Measurements from ENCODE around the gene GCH1.
"Not testable (repeated sequence)": the region's sequence is repeated elsewhere in the genome, so short reads cannot be mapped to it uniquely, and the experiment has no call there.

The GCH1 gene, protein sequence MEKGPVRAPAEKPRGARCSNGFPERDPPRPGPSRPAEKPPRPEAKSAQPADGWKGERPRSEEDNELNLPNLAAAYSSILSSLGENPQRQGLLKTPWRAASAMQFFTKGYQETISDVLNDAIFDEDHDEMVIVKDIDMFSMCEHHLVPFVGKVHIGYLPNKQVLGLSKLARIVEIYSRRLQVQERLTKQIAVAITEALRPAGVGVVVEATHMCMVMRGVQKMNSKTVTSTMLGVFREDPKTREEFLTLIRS

DNA sequence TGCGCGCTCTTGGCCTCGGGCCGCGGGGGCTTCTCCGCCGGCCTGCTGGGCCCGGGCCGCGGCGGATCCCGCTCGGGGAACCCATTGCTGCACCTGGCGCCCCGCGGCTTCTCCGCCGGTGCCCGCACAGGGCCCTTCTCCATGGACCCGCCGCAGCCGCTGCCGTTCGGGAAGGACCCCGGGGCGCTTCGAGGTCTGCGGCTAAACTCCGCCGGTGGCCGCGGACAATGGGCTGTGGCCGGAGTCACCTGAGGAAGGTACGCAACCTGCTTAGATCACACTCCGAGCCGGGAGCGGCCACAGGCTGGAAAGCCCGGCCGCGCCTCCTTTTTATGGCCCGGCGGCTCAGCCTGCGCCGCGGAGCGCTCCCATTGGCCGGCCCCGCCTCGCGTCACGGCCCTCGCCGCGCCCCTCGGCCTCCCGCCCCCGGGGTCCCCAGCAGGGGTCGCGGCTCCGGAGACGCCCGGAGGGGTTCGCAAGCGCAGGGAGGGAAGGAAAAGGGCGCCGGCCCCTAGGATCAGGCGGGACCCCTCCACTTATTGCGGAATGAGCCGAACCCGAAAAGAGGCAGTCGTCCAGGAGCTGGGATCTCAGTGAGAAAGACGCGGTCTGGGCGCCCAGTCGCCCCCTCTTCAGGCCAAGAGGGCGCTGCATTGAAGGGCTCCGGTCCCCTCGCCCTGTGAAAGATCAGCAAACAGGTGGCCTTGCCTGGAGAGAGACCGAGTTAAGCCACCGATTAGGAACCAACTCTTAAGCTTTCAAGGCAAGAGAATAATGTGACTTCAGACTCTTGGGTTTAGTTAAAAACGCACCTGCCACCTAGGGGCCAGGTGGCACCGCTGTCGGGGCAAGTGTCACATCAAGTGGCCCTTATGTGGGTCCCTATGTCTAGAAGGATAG, at the start of gene GCH1:
Gene GCH1 (minus strand): TSS at position 306 of the 900 bp plus-strand sequence. CDS start 163 bp downstream, at position 143.
- H3K4me3 Mint-ChIP-seq, result peak within 1 kb of the TSS; percentile 88
- peak within 1 kb of the TSS; percentile 62 for H3K27ac Mint-ChIP-seq
- H3K9me3 Mint-ChIP-seq (ENCODE audit: low read depth), result no peaks in the 10 kb centered on the region
- H3K4me1 Mint-ChIP-seq (ENCODE audit: low read depth), result peaks cover 24% of the 10 kb centered on the region
- peaks cover 5% of the 10 kb centered on the region for H3K36me3 Mint-ChIP-seq
- no peaks in the 10 kb centered on the region for H3K27me3 Mint-ChIP-seq

DNA sequence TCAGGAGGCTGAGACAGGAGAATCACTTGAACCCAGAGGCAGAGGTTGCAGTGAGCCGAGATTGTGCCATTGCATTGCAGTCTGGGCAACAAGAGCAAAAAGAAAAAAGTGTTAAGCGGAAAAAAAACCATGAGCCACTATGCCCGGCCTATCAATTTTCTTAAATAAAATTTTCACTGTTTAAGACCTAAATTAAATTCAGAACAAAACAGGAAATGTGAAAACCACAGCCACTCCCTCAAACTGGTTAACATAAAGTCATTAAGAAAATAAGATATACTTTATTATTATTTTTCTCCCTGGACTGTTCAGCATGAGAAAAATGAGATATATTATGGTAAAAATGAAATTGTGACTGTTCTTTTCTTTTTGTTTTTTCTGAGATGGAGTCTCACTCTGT, 44.6 kb upstream of the GCH1 start:
- H3K36me3 Mint-ChIP-seq, result peaks cover 19% of the 10 kb centered on the region
- H3K4me1 Mint-ChIP-seq (ENCODE audit: low read depth), result peaks cover 3% of the 10 kb centered on the region
- peaks cover 5% of the 10 kb centered on the region for H3K9me3 Mint-ChIP-seq (ENCODE audit: low read depth)
- no peak overlapping the region for H3K27ac Mint-ChIP-seq
- no peak overlapping the region for H3K4me3 Mint-ChIP-seq
- no peaks in the 10 kb centered on the region for H3K27me3 Mint-ChIP-seq

DNA sequence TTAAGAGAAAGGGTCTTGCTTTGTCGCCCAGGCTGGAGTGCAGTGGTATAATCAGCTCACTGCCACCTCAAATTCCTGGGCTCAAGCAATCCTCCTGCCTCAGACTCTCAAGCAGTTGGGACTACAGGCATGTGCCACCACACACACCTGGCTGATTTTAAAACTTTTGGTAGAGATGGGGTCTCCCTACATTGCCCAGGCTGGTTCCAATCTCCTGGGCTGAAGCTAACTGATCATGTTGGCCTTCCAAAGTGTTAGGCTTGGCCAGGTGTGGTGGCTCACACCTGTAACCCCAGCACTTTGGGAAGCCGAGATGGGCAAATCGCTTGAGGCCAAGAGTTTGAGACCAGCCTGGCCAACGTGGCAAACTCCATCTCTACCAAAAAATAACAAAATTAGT, 43.9 kb upstream of the GCH1 start:
- Mint-ChIP-seq H3K4me3 (no peak overlapping the region), H3K4me1 (ENCODE audit: low read depth) (peaks cover 3% of the 10 kb centered on the region), H3K9me3 (ENCODE audit: low read depth) (peaks cover 5% of the 10 kb centered on the region), H3K27me3 (no peaks in the 10 kb centered on the region), H3K27ac (no peak overlapping the region), H3K36me3 (peaks cover 19% of the 10 kb centered on the region)

DNA sequence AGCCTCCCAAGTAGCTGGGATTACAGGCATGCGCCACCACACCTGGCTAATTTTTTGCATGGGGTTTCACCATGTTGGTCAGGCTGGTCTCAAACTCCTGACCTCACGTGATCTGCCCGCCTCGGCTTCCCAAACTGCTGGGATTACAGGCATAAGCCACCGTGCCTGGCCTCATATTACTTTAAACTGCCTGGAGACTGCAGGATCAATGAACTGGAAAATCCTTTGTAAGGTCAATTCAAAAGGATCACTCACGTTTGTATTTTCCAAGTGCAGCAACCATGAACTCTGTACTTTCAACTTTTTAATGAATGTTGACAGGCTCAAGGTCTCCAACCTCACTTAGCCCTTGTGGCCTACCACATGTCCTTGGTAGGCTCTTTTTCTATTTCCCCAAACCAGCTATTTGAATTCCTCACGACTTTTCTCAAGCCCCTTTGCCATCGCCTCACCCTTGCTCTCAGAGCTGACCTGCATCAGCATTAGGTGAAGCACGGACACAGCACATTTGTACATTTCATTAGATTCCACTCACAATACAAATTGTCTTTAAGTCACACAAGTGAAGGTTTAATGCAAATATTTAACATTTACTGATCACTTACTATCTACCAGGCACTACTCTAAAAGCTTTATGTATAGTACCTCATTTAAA, 42.2 kb upstream of the GCH1 start:
- no peak overlapping the region for H3K4me3 Mint-ChIP-seq
- H3K4me1 Mint-ChIP-seq (ENCODE audit: low read depth), result peaks cover 3% of the 10 kb centered on the region
- H3K36me3 Mint-ChIP-seq, result peaks cover 16% of the 10 kb centered on the region
- peaks cover 5% of the 10 kb centered on the region for H3K9me3 Mint-ChIP-seq (ENCODE audit: low read depth)
- H3K27me3 Mint-ChIP-seq, result no peaks in the 10 kb centered on the region
- H3K27ac Mint-ChIP-seq, result no peak overlapping the region

DNA sequence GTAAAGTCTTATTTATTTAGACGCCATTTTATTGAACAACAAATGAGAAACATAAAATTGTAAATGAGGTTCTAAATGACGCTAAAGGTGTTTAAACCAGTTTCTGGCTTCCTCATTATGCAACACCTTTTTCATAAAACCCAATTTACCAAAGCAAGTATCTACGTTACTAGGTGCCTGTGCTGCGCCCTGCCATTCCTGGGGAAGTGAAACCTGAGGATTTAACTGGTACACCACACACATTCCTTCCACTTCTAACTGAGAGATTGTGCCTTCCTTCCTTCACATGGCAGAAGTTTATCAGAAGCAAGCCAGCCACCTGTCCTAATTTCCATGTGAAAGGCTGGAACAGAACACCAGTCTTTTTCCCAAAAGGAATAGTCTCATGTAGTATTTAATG, 40.3 kb upstream of the GCH1 start:
- Mint-ChIP-seq H3K4me1 (ENCODE audit: low read depth) (no peaks in the 10 kb centered on the region), H3K9me3 (ENCODE audit: low read depth) (no peaks in the 10 kb centered on the region), H3K36me3 (peaks cover 12% of the 10 kb centered on the region), H3K27ac (no peak overlapping the region), H3K27me3 (no peaks in the 10 kb centered on the region), H3K4me3 (no peak overlapping the region)

DNA sequence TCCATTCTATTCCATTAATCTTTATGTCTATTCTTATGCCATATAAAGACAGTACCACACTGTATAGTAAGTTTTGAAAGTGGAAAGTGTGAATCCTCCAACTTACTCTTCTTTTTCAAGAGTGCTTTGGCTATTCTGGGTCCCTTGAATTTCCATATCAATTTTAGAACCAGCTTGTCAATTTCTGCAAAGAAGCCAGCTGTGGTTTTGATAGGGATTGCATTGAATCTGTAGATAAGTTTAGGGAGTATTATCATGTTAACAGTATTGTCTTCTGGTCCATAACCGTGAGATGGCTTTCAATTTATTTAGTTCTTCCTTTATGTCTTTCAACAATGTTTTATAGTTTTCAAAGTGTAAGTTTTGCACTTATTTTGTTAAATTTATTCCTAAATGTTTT, 34.2 kb upstream of the GCH1 start:
- Mint-ChIP-seq H3K4me3 (no peak overlapping the region), H3K27ac (no peak overlapping the region)

DNA sequence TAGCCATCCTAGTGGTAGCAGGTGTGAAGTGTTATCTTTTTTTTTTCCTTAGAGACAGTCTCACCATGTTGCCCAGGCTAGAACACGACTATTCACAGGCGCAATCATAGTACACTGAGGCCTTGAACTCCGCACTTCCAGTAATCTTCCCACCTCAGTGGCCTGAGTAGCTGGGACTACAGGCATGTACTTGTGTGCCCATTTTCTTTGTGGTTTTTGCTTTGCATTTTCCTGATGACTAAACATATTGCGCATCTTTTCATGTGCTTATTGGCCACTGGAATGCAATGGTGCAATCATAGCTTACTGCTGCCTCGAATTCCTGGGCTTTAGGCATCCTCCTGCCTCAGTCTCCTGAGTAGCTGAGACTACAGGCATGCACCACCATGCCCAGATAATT, 33.3 kb upstream of the GCH1 start:
- no peaks in the 10 kb centered on the region for H3K27me3 Mint-ChIP-seq
- H3K9me3 Mint-ChIP-seq (ENCODE audit: low read depth), result no peaks in the 10 kb centered on the region
- no peaks in the 10 kb centered on the region for H3K4me1 Mint-ChIP-seq (ENCODE audit: low read depth)
- H3K27ac Mint-ChIP-seq, result no peak overlapping the region
- H3K4me3 Mint-ChIP-seq, result no peak overlapping the region
- H3K36me3 Mint-ChIP-seq, result peaks cover 8% of the 10 kb centered on the region

More for the DNA sequence above, 34.2 kb upstream of the GCH1 start:
- Mint-ChIP-seq H3K27me3 (no peaks in the 10 kb centered on the region), H3K9me3 (ENCODE audit: low read depth) (no peaks in the 10 kb centered on the region), H3K4me1 (ENCODE audit: low read depth) (no peaks in the 10 kb centered on the region), H3K36me3 (peaks cover 9% of the 10 kb centered on the region)

DNA sequence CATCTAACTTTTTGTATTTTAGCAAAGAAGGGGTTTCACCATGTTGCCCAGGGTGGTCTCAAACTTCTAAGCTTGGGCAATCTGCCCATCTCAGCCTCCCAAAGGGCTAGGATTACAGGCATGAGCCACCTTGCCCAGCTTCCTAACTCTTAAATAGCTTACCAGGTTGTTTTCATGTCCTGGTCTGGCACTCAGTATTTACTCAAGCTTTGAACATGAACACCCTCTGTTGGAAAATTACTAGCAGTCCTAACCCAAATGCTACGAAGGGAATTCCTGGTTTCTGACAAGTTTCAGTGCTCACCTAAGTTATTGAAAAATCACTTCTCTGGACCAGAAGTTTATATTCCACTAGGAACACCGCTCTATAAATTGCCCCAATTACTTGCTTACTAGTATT, 32.5 kb upstream of the GCH1 start:
- no peaks in the 10 kb centered on the region for H3K9me3 Mint-ChIP-seq (ENCODE audit: low read depth)
- no peak overlapping the region for H3K4me3 Mint-ChIP-seq
- H3K4me1 Mint-ChIP-seq (ENCODE audit: low read depth), result no peaks in the 10 kb centered on the region
- H3K27me3 Mint-ChIP-seq, result no peaks in the 10 kb centered on the region
- H3K27ac Mint-ChIP-seq, result no peak overlapping the region
- H3K36me3 Mint-ChIP-seq, result peaks cover 6% of the 10 kb centered on the region

DNA sequence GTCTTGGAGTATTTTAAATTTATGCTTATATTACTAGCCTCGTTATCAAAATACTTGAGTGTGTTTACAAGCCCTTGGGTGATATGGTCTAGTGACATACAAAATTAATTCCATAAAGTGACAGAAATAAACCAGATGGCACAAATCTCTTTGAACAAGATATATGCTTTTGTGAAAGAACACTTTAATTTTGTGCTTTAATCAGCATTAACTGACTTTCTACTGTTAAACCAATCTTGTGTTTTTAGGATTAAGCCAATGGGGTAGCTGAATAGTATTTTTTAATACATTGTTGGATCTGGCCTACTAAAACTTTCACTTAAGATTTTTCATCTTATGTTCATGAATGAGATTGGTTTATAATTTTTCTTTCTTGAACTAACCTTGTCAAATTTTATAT, 30.4 kb upstream of the GCH1 start:
- Mint-ChIP-seq H3K27ac (no peak overlapping the region), H3K27me3 (no peaks in the 10 kb centered on the region), H3K4me3 (no peak overlapping the region), H3K36me3 (peaks cover 6% of the 10 kb centered on the region), H3K9me3 (ENCODE audit: low read depth) (no peaks in the 10 kb centered on the region), H3K4me1 (ENCODE audit: low read depth) (no peaks in the 10 kb centered on the region)

DNA sequence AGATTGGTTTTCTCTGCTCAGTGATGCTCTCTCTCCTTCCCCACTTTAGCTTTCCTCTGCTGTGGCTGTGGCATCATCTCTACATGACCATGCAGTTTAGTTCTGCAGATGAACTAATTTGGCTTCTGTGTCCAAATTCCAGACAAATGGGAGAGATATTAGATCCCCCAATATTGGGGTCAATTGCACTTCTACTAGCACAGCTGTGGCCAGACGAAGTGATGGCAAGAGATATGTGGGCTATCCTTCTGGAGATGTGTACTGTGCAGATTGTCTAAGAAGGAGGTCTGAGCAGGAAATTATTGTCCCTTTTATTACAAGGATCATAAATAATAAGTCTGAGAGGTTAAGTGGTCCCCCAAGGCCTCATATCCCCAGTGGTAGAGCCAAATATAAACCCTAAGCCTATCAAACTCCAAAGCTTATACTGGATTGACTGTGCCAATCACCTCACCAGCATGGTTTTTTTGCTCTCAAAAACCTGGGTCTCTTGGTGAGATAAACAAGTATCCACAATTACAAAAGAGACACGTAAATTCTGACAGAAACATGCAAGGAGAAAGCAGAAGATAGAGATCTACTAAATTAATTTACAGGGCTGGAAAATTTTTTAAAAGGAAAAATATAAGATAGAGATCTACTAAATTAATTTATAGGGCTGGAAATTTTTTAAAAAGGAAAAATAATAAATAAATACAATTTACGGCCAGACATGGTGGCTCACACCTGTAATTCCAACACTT, 29.1 kb upstream of the GCH1 start:
- peaks cover 3% of the 10 kb centered on the region for H3K36me3 Mint-ChIP-seq
- H3K27ac Mint-ChIP-seq, result no peak overlapping the region
- no peaks in the 10 kb centered on the region for H3K9me3 Mint-ChIP-seq (ENCODE audit: low read depth)
- no peak overlapping the region for H3K4me3 Mint-ChIP-seq
- H3K27me3 Mint-ChIP-seq, result peaks cover 3% of the 10 kb centered on the region
- H3K4me1 Mint-ChIP-seq (ENCODE audit: low read depth), result no peaks in the 10 kb centered on the region

DNA sequence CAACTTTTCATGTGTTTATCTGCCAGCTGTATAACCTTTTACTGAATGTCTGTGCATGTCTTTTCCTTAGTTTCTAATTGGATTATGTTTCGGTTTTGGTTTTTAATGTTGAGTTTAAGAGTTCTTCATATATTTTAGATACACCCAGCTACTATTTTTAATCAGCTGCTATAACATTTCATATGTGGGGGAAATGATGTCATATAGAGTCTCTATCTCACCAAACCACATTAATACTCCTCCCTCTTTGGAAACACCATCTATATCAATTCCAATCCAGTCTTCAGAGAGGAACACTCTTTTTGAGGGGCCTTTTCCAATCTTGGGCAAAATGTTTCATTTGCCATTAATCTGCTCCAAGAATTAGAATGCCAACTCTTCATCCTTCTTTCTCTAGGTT, 28.5 kb upstream of the GCH1 start:
- Mint-ChIP-seq H3K4me3 (no peak overlapping the region), H3K27ac (no peak overlapping the region), H3K36me3 (no peaks in the 10 kb centered on the region), H3K27me3 (peaks cover 3% of the 10 kb centered on the region), H3K9me3 (ENCODE audit: low read depth) (no peaks in the 10 kb centered on the region), H3K4me1 (ENCODE audit: low read depth) (no peaks in the 10 kb centered on the region)

DNA sequence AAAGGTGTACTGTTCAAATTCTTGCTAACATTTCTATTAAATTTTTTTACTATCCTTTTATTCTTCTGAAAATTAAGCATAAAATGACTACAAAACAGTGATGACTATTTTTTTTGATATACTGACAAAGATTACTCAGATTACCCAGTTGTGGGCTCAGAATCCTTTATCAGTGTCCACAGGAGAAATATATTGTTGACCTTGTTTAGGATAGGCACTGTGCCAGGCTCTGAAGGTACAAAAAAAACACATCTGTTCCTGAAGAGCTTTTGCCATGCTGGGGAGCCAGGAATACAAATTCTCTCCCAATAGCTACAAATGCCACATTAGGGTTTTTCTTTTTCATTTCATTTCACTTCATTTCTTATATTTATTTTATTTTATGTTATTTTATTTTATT, 26.9 kb upstream of the GCH1 start:
- H3K9me3 Mint-ChIP-seq (ENCODE audit: low read depth), result no peaks in the 10 kb centered on the region
- no peak overlapping the region for H3K4me3 Mint-ChIP-seq
- H3K27me3 Mint-ChIP-seq, result peaks cover 4% of the 10 kb centered on the region
- H3K36me3 Mint-ChIP-seq, result peaks cover 2% of the 10 kb centered on the region
- no peak overlapping the region for H3K27ac Mint-ChIP-seq
- H3K4me1 Mint-ChIP-seq (ENCODE audit: low read depth), result no peaks in the 10 kb centered on the region

DNA sequence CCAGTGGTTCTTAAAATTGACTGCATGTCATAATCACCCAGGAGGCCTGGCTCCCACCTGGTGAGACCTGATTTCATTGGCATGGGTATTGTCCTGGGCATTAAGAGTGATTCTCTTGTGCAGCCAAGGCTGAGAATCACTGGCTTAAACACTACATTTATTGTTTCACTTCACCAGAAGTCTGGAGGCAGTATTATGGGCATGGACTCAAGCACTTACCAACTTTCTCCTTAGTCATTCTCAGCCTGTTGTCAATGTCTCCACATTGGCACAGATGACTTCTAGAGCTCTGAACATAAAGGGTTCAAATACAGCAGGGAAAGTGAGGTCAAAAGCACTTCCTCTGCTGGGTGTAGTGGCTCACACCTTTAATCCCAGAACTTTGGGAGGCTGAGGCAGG, 25.6 kb upstream of the GCH1 start:
- peaks cover 5% of the 10 kb centered on the region for H3K27me3 Mint-ChIP-seq
- no peaks in the 10 kb centered on the region for H3K9me3 Mint-ChIP-seq (ENCODE audit: low read depth)
- no peak overlapping the region for H3K4me3 Mint-ChIP-seq
- peaks cover 3% of the 10 kb centered on the region for H3K36me3 Mint-ChIP-seq
- H3K27ac Mint-ChIP-seq, result no peak overlapping the region
- no peaks in the 10 kb centered on the region for H3K4me1 Mint-ChIP-seq (ENCODE audit: low read depth)

DNA sequence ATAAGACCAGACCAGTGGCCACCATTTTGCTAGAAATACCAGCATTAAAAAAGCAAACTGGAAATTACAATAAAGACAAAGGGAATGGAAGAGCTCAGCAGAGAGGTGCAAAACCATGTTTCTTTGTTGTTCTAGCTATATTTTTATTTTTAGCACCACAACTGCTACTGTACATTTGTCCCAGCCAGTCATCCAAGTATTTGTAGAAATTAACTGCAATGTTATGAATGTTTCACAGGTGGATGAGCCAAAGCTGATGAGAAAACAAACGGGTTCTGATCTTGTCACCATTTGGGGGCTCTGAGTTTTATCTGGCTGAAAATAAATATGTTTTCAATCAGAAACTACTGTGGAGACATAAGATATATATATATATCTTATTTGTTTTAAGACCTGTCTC, 24.9 kb upstream of the GCH1 start:
- Mint-ChIP-seq H3K4me1 (ENCODE audit: low read depth) (no peaks in the 10 kb centered on the region), H3K9me3 (ENCODE audit: low read depth) (no peaks in the 10 kb centered on the region), H3K4me3 (no peak overlapping the region), H3K36me3 (peaks cover 3% of the 10 kb centered on the region), H3K27ac (no peak overlapping the region), H3K27me3 (peaks cover 5% of the 10 kb centered on the region)

DNA sequence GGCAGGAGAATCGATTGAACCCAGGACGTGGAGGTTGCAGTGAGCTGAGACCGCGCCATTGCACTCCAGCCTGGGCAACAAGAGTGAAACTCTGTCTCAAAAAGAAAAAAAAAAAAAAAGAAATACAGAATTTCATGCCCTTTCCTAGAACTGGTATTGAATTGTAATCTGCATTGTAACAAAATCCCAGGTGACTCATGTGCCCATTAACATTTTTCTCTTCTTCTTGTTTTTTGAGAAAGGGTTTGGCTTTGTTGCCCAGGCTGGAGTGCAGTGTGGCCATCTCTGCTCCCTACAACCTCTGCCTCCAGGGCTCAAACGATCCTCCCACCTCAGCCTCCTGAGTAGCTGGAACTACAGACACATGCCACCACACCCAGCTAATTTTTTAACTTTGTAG, 23.9 kb upstream of the GCH1 start:
- not testable (repeated sequence) for H3K36me3 Mint-ChIP-seq; H3K27me3 Mint-ChIP-seq; H3K9me3 Mint-ChIP-seq (ENCODE audit: low read depth); H3K4me1 Mint-ChIP-seq (ENCODE audit: low read depth); H3K27ac Mint-ChIP-seq; H3K4me3 Mint-ChIP-seq
